SK-N-SH (cell line): ENCODE data around the gene KCNA5. TPM values are rescaled to one million over a fixed set of nuclear protein-coding genes. Genes with fewer than 3 reads are reported as not detected.

Experiments
- CTCF ChIA-PET: fragments of 300-600, 350-600 bp; formaldehyde crosslinking; extraction: SDS; loops from one replicate; lab custom pipeline; 2021; lab: Yijun Ruan, JAX
- POLR2A ChIA-PET: fragments of 350-600 bp; sonication (Branson Sonifier 250); formaldehyde crosslinking; extraction: SDS; loops from one replicate; lab custom pipeline; 2020; ENCODE audit warnings: antibody characterized with exemption, inconsistent platforms; lab: Yijun Ruan, JAX
- DNase-seq: peaks from one replicate; pipeline ENCODE4 v3.0.0; 2012
- H2AFZ ChIP-seq: fragments of 200-600 bp; sonication (generic); 2 replicates; pipeline ENCODE4 v1.8.1; 2016; ENCODE audit warnings: antibody characterized with exemption, mild to moderate bottlenecking, low read depth
- H3F3A ChIP-seq: fragments of 200-600 bp; sonication (generic); replicated peaks from 2 replicates; pipeline ENCODE3; 2016; ENCODE audit warnings: antibody characterized with exemption, mild to moderate bottlenecking; ENCODE audit not compliant: insufficient read depth
- H3K27ac ChIP-seq, 2 experiments: fragments of 200-500 bp in 1 of 2; fragments of 200-600 bp in 1 of 2; sonication (Bioruptor generic) in 1 of 2; sonication (generic), shearing (Covaris generic) in 1 of 2; 2 replicates each; pipeline versions ENCODE4 v1.5.1 to v1.6.1; 2014 to 2016; ENCODE audit warnings: low read depth in 2 of 2, inconsistent platforms in 1 of 2, low read length in 1 of 2, mild to moderate bottlenecking in 1 of 2, mixed read lengths in 1 of 2
- H3K27me3 ChIP-seq: fragments of 200-600 bp; sonication (generic), shearing (Covaris generic); 2 replicates; pipeline ENCODE4 v1.6.1; 2016; ENCODE audit warnings: mixed run types; ENCODE audit not compliant: insufficient read depth
- H3K36me3 ChIP-seq, 2 experiments: fragments of 200-500 bp in 1 of 2; fragments of 200-600 bp in 1 of 2; sonication (Bioruptor generic) in 1 of 2; sonication (generic) in 1 of 2; replicated peaks in 1 of 2; 2 replicates each; pipeline versions ENCODE3 to v1.5.1; 2014 to 2016; ENCODE audit warnings: low read length in 1 of 2, mild to moderate bottlenecking in 1 of 2; ENCODE audit not compliant: insufficient read depth in 2 of 2, control insufficient read depth in 1 of 2
- H3K4me1 ChIP-seq, 2 experiments: fragments of 200-500 bp in 1 of 2; fragments of 200-600 bp in 1 of 2; sonication (Bioruptor generic) in 1 of 2; sonication (generic), shearing (Covaris generic) in 1 of 2; 2 replicates each; pipeline versions ENCODE4 v1.5.1 to v1.6.1; 2014 to 2016; ENCODE audit warnings: low read depth in 1 of 2, low read length in 1 of 2, mixed run types in 1 of 2; ENCODE audit not compliant: insufficient read depth in 2 of 2, control insufficient read depth in 1 of 2
- H3K4me2 ChIP-seq: fragments of 200-600 bp; sonication (generic), shearing (Covaris generic); 2 replicates; pipeline ENCODE4 v1.6.1; 2017; ENCODE audit warnings: mixed run types
- H3K4me3 ChIP-seq, 2 experiments: fragments of 200-500 bp in 1 of 2; fragments of 200-600 bp in 1 of 2; sonication (Bioruptor generic) in 1 of 2; sonication (generic), shearing (Covaris generic) in 1 of 2; 2 replicates each; pipeline versions ENCODE4 v1.5.1 to v1.8.1; 2014 to 2016; ENCODE audit warnings: low read depth in 2 of 2, inconsistent platforms in 1 of 2, low read length in 1 of 2, mild to moderate bottlenecking in 1 of 2, mixed read lengths in 1 of 2, moderate library complexity in 1 of 2
- H3K79me2 ChIP-seq: fragments of 200-600 bp; sonication (generic); 2 replicates; pipeline ENCODE4 v1.8.1; 2017; ENCODE audit warnings: mild to moderate bottlenecking; ENCODE audit not compliant: insufficient read depth
- H3K9ac ChIP-seq: fragments of 200-600 bp; sonication (generic); 2 replicates; pipeline ENCODE4 v1.6.1; 2017; ENCODE audit warnings: mixed run types
- H3K9me2 ChIP-seq: fragments of 200-600 bp; sonication (generic); 2 replicates; pipeline ENCODE4 v1.6.1; 2017; ENCODE audit warnings: mixed run types
- H3K9me3 ChIP-seq: fragments of 200-600 bp; sonication (generic); 2 replicates; pipeline ENCODE4 v1.6.1; 2017; ENCODE audit warnings: mixed run types, mild to moderate bottlenecking, moderate library complexity
- H4K20me1 ChIP-seq: fragments of 200-600 bp; sonication (generic); 2 replicates; pipeline ENCODE4 v1.6.1; 2017; ENCODE audit warnings: mild to moderate bottlenecking, mixed run types; ENCODE audit not compliant: insufficient read depth
- EZH2phosphoT487 ChIP-seq: fragments of 200-600 bp; sonication (generic); IDR thresholded peaks from 2 replicates; pipeline ENCODE4 v1.6.1; 2017; ENCODE audit warnings: low read depth, mixed run types, mild to moderate bottlenecking, antibody characterized with exemption, moderate library complexity, borderline replicate concordance
- GABPA ChIP-seq: IDR thresholded peaks from 2 replicates; pipeline ENCODE4 v1.4.0; 2012; ENCODE audit warnings: low read depth, mild to moderate bottlenecking
- NFIC ChIP-seq: IDR thresholded peaks from 2 replicates; pipeline ENCODE4 v1.4.0; 2012; ENCODE audit warnings: borderline replicate concordance
- REST ChIP-seq: IDR thresholded peaks from 2 replicates; pipeline ENCODE4 v1.6.1; 2012; ENCODE audit warnings: mild to moderate bottlenecking, low read depth, low read length, moderate library complexity
- WGBS: methylation state at CpG from one replicate; pipeline ENCODE4 v1.1.6; 2017; ENCODE audit warnings: low lambda C conversion rate; 5-methylcytosine and 5-hydroxymethylcytosine counted together
- polyA plus RNA-seq, 3 experiments: library from polyadenylated mRNA; depleted of rRNA; stranded (reverse); fragments of >200 nt; gene quantifications; 2 replicates each; pipeline ENCODE4 v1.2.3, GENCODE V29; 2012
- TF ChIP-seq, protein P1 (sequence below): IDR thresholded peaks from 2 replicates; pipeline ENCODE4; 2012
- TF ChIP-seq, protein P2 (sequence below): fragments of 200-600 bp; sonication (generic); IDR thresholded peaks from 2 replicates; pipeline ENCODE4 v1.6.1; 2017; ENCODE audit warnings: antibody characterized with exemption, mild to moderate bottlenecking, moderate library complexity

KCNA5 gene
- polyA plus RNA-seq, 1 of the 3 experiments (the other 2 are of a cell fraction): not detected

GRCh38 chr12:5032821-5033220 is 10.9 kb upstream of the KCNA5 start:
- POLR2A ChIA-PET: no interaction called here
- Histone ChIP-seq H3K9me3 (no peaks in the 10 kb centered on the region), H3K4me2 (no peak overlapping the region), H3K27me3 (peaks cover 45% of the 10 kb centered on the region; the same call in 1 of the 2 replicates), H2AFZ (no peak overlapping the region), H3K9ac (no peak overlapping the region), H3K79me2 (no peaks in the 10 kb centered on the region), H4K20me1 (no peaks in the 10 kb centered on the region), H3K9me2 (no peaks in the 10 kb centered on the region), H3F3A (no peaks in the 10 kb centered on the region), H3K4me1 (no peaks in the 10 kb centered on the region), H3K36me3 (no peaks in the 10 kb centered on the region), H3K4me3 (no peak overlapping the region), H3K27ac (no peak overlapping the region)
- CTCF ChIA-PET: no interaction called here
- WGBS: 14% methylated on average over 9 of the region's 11 CpGs
- no peak for TF ChIP-seq EZH2phosphoT487
- TF ChIP-seq REST: no peak
- TF ChIP-seq, protein P1, sequence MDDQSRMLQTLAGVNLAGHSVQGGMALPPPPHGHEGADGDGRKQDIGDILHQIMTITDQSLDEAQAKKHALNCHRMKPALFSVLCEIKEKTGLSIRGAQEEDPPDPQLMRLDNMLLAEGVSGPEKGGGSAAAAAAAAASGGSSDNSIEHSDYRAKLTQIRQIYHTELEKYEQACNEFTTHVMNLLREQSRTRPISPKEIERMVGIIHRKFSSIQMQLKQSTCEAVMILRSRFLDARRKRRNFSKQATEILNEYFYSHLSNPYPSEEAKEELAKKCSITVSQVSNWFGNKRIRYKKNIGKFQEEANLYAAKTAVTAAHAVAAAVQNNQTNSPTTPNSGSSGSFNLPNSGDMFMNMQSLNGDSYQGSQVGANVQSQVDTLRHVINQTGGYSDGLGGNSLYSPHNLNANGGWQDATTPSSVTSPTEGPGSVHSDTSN: no peak
- TF ChIP-seq GABPA: no peak
- TF ChIP-seq NFIC: no peak
- no peak for DNase-seq

DNA sequence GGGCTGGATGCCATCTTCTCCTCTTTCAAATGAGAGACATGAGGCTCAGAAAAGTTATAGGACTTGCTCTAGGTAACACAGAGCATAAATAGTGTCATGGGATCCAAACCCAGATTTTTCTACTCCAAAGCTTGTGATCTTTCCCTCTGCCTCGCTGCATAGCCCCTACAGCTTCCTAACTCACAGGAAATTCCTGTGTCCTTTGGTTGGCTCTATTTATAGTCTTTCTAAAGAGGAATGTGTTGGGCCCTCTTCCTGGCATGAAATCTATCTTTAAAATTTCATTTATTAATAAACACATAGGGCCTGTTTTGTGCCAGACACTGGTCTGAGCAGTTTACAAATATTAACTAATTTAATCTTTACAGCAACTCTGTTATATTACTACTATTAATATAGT is 9.8 kb upstream of the KCNA5 start:
- Histone ChIP-seq H3K36me3 (no peaks in the 10 kb centered on the region), H3K27me3 (peaks cover 50% of the 10 kb centered on the region; the same call in 1 of the 2 replicates), H3K9ac (no peak overlapping the region), H3K27ac (no peak overlapping the region), H3K9me2 (no peaks in the 10 kb centered on the region), H4K20me1 (no peaks in the 10 kb centered on the region), H2AFZ (no peak overlapping the region), H3K4me1 (no peaks in the 10 kb centered on the region), H3K9me3 (no peaks in the 10 kb centered on the region), H3K79me2 (no peaks in the 10 kb centered on the region), H3K4me3 (no peak overlapping the region), H3K4me2 (no peak overlapping the region), H3F3A (no peaks in the 10 kb centered on the region)
- CTCF ChIA-PET: interaction anchor here (1.0 kb wide), 1 partner anchor 21 kb away, joined by 3 read pairs; no protein-coding TSS in a partner anchor
- TF ChIP-seq, protein P2, sequence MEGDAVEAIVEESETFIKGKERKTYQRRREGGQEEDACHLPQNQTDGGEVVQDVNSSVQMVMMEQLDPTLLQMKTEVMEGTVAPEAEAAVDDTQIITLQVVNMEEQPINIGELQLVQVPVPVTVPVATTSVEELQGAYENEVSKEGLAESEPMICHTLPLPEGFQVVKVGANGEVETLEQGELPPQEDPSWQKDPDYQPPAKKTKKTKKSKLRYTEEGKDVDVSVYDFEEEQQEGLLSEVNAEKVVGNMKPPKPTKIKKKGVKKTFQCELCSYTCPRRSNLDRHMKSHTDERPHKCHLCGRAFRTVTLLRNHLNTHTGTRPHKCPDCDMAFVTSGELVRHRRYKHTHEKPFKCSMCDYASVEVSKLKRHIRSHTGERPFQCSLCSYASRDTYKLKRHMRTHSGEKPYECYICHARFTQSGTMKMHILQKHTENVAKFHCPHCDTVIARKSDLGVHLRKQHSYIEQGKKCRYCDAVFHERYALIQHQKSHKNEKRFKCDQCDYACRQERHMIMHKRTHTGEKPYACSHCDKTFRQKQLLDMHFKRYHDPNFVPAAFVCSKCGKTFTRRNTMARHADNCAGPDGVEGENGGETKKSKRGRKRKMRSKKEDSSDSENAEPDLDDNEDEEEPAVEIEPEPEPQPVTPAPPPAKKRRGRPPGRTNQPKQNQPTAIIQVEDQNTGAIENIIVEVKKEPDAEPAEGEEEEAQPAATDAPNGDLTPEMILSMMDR: no peak
- POLR2A ChIA-PET: no interaction called here
- no peak for DNase-seq
- WGBS: 0% methylated on average over 1 of the region's 1 CpG
